Measurements from ENCODE around the gene BRD9.

BRD9 gene

DNA sequence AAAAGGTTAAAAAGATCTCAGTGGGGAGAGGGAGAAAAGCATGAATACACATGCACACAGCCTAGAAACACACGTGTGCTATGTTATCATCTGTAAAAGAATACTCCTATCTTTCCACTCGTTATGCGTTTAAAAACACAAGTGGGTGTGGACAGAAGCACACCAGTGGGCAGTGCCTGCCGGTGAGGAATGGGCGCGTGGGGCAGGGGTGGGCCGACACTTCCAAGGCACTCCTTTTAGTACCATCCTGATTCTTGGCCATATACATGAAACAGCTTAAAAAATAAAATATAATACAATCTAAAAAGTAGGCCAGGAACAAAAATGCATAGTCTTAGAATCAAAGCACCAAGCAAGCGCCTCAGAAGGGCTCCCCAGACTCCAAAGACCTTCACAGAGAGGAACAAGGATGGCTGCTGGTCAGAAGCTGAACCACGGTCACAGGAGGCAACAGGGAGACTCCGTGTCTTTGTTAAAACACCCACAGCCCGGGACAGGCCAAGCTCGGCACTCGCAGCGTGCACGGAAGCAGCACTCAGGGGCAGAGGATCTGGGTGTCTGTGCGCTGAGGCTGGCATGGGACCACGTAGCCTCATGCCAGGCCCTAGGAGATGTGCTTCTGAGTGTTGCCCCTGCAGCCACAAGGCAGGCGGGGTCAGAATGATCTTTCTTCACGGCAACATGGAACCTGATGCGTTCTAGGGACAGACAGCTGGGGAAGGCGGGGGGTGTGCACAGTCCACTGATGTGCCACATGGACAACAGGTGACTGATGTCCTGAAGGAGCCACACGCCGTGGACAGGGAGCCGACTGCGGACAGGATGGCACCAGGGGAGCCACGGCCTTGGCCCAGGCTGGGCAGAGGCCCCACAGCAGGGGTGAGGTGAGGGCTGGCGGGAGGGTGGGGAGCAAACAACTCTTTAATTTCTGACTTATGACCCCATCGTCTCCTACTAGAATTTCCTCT, 15.9 kb downstream of the BRD9 start:
- DNase-seq: no peak

DNA sequence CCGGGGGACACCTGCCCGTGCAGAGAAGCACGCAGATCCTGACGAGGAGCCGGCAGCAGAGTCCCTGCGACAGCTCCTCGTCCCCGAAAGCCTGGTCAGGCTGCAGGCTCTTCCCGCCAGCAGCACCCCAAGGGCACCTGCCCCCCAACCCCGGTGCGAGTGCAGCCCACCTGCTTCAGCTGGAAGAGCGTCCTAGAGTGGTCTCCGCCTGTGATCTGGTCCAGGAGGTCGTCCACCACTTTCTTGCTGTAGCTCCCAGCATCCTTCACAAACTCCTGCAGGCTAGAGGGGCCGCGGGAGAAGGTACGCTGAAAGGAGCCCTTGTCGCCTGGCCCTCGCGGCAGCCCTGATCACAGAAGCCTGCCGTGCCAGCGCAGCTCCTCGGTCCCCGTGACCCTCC, 16.7 kb downstream of the BRD9 start:
- DNase-seq: no peak

DNA sequence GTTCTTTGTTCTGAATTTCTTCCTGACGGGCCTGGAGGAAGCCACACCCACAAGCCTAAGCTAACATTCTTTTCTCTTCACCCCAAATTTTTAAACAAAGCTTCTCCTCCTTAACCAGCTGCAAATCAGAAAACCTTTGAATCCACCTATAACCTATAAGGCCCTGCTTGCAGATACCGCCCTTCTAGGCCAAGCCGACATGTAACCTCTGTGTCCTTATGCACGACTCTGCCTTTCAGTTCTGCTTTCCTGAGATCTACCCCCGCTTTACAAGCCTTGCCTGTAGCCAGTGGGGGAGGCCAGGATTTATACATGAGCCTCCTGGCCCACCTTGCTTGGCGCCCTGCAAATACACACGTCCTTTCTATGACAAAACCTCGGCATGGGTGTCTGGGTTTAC, 19.3 kb downstream of the BRD9 start:
- no peak for DNase-seq

DNA sequence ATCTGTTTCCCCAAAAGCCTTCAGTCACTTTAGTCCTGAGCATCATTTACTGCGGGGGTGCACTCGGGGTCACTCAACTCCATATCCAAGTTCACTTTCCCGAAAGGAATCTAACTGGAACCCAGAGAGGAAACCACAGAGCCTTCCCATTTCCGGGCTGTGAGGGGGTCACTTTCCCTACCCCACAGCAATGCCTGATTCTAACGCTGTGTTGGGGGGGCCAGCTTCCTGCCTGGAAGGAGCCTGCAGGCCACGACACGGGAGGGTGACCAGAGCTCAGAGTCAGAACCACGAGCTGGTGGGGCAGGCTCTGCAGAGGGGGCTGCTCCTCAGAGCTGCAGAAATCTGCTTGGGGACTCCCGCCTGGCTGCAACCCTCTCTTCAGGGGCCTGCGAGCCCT, 20.3 kb downstream of the BRD9 start:
- no peak for DNase-seq

DNA sequence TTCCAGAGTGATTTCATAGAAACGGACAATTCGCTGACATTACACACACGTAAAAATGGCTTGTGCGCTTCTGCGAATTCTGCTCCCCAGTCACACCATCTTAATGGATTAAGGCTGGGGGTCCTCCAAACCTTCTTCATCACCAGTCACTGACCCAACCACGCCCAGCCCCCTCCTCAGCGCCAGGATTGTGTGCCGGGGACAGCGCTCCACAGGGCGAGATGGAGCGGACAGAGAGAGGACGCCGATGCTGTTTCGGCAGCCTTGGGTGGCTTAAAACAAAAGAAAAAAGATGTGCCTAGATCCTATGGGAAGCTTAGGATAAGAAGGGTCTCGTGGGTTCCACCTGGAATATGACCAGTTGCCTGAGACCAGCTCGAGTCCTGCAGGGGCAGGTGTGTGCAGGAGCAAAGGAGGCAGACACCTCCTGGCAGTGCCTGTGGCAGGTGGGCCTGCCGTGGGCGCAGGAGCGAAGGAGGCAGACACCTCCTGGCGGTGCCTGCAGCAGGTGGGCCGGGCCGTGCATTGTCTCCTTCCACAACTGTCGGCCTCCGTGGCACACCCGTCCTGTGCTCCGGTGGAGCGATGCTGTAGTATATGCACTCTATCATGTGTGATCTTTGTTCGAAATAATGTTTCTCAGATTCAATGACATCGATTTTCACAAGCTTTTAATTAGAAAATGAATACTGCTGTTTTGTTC, 20.9 kb downstream of the BRD9 start:
- no peak for DNase-seq

DNA sequence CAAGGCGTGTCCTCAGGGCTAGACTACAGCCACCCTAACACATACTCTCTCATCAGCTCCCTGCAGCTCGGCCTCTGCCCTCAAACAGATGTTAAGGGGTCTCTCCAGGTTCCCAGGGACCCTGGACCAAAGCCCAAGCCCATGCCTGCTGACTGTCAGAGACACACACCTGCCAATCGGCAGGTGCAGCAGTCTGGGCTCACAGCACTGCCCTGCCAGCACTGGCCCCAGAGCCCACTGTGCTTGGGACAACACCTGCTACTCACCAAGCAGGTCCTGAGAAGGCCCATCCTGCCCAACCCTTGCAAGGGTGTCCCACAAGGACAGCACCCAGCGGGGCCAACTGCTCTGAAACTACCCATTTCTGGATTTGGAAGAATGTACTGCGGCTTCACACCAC, 21.6 kb downstream of the BRD9 start:
- no peak for DNase-seq

DNA sequence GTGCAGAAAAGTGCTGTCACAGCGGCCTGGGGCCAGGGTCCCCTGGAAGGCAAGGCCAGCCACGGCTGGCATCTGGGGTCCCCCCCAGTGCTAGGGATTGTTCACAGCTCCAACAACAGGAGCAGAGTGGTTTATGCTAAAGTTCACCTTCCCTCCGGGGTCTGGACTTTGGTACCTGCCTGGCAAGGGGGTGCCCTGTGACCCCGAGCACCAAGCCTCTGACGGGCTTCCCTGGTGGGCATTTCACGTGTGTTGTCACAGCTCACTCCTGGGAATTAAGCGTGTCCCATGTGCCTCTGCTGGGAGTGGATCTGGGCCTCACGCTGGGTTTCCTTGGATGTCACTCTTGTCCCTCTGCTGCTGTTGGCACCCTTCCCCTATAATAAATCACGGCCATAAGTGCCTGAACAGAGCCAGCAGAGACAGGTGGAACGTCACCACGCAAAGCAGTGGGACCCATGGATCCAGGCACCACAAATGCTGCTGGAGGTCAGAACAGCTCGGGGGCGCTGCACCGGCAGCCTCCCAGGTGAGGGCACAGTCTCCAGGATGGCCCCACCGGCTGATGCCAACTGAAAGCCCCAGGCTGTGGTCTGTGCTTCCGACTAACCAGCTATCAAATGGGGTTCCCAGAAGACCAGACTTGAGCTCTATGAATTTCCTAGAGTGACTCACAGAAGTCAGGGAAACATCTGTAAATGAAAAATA, 24.0 kb downstream of the BRD9 start:
- DNase-seq: no peak

DNA sequence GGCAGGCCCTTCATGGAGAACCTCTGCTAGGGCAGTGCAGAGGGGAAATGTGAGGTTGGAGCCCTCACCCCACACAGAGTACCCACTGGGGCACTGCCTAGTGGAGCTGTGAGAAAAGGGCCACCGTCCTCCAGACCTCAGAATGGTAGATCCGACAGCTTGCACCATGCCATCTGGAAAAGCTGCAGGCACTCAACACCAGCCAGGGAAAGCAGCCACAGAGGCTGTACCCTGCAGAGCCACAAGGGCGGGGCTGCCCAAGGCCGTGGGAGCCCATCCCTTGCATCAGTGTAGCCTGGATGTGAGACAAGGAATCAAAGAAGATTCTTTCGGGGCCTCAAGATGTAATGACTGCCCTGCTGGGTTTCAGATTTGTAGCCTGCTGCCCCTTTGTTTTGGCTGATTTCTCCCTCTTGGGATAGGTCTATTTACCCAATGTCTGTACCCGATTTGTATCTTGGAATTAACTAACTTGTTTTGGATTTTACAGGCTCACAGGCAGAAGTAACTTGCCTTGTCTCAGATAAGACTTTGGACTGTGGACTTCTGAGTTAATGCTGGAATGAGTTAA, 25.2 kb downstream of the BRD9 start:
- DNase-seq: no peak

DNA sequence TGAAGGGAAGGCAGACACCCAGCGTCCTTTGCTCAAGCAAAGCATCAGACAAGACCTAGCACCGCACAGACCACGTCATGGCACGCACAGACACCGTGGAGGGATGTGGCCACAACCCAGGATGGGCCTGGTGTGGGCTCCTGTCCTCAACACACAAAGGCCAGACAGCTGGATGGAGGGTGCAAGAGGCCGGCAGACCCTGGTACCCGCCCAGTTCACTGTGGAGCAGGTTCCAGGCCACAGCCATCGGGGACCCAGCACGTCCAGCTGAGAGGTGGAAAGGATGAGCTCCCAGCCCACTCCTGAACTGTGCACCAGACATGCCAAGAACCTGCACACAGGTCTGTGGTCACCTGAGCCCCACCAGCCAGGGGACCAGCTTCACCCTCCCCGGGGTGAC, 26.8 kb downstream of the BRD9 start:
- DNase-seq: no peak

DNA sequence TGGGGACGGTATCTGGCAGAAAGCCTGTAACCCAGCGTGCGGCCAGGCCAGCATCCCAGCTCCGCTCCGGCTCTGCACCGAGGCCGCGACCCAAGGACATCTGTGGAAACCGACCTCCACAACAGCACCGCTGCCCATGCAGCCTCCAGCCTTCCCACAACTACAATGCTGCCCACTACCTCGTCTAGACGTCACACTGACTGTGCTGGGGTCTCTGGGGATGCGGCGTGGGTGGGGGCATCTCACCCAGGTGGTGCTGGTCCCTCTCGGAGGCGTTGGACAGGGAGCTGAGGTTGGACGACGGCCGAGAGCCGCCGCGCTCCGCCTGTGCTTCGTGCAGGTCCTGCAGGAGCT, 27.5 kb downstream of the BRD9 start:
- DNase-seq: no peak

DNA sequence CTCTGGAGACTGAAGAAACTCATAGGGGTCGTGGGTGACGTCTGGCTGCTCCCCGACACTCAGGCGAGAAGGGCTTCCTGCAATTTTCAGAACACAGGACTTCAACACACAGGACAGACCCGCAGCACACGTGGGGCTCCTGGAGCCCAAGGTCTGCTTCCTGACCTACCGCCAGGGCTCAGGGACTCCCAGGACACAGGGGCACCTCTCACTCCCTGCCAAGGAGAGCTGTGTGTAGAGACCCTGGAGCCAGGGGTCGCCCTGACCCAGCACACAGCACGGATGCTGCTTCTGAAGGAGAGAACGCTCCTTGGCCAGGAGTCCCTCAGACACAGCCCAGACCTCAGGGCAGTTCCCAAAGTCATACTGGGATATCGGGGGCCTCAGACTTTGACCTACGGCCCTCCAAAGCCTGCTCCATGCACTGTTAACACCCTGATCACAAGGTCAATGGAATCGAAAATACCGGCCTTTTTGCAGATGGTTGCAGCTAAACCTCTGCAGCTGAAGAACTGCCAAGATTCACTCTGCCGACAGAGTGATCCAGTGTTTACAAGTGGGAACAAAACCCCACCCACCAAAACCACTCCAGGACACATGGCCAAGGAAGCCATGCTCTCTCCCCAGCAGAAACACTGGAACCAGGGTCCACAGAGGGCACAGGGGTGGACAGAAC, 28.0 kb downstream of the BRD9 start:
- no peak for DNase-seq

DNA sequence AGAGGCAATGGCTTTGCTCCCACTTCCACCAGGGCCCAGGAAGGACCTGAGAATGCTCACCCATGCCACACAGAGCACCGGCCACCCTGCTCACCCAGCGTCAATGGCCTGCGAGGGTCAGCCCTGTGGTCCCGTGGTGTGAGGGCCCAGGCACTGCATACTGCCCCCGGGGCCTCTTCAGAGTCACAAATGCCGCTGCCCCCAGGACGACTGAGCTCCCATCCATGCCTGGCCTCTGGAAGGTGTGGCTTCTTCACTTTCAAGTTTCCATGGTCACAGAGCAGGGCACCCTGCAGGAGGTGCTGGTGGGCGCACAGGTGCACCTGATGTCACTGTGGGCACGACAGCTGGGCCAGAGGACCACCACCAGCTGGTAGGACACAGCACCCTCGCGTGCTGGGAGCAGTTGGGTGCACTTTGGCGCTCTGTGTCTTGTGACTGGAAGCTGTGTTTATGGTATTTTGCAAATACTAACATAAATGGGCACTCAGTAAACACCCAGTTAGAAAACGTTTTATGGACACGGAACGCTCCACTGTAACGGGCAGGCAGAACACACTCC, 29.3 kb downstream of the BRD9 start:
- DNase-seq: no peak

DNA sequence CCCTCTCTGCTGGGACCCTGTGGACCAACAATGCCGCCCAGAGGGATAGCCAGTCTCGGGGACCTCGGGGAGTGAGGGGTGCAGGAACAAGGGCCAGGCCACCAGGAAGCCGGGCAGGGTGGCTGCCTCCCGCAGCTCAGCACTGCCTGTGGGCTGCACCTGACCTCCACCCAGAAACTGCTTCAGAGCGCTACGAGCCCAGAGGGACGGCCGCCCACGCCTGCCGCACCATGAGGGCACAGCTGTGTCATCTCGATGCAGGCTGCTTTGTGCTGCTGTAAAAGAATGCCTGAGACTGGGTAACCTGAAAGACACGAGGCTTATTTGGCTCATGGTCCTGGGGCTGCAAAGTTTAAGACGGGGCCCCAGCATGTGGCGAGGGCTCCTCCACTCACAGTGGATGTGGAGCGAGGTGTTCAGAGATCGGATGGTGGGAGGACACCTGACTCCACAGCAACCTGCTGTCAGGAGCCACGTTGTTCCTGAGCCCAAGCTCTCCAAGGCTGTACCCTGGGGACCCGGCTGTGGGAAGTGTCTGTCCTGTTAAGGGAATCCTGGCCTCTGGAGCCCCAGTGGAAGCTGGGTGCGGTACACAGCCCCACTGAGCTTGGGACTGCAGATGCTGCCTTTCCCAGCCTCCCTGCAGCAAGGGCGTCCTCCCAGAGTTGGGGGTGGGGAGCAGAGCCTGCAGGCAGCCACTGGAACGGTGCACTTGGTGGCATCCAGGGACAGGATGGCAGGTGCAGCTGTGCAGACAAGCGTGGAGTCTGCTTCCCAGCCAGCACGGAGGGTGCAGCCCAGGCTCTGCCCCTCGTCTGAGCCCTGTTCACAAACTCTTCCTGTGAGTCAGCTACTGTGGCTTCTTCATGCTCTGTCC, 30.0 kb downstream of the BRD9 start:
- no peak for DNase-seq

DNA sequence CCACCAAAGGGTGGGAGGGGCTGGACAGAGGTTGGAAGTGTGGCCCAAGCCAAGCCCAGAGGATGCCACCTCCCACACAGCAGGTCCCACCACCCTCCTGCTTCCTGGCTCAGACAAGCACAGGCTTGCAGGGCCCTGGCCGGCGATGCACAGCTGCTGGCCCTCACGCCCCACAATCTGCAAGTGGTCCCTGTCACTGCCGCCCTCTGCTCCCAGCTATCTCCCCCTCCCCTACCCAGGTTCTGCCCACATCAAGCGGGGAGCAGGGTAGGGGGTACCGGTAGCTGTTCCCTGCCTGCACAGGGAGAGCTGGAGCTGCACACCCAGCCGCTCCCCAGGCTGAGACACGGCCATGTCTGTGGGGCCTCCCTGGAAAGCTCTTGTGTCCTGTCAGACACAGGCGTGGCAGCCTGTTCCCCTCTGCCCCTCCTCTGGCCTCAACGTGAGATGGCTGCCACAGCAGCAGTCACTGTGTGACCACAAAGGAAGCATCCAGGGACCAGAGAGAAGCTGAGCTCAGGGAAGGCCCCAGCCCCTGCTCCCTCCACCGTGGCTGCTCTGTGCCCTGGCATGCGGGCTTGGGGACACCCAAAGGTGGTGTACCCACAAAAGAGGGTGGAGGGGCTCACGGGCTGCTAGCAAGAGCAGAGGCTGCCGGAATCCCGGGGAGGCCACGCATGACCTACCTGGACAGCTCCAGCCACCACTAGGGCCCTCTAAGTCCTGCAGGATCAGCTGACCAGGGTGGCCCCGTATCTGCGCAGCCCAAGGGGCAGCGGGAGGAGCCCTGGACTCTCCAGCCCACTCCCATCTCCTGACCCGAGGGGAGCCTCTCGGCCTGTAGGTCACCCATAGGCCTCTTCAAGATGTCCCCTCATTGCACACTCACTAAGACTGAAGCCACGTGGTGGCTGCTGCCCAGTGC, 30.9 kb downstream of the BRD9 start:
- no peak for DNase-seq

DNA sequence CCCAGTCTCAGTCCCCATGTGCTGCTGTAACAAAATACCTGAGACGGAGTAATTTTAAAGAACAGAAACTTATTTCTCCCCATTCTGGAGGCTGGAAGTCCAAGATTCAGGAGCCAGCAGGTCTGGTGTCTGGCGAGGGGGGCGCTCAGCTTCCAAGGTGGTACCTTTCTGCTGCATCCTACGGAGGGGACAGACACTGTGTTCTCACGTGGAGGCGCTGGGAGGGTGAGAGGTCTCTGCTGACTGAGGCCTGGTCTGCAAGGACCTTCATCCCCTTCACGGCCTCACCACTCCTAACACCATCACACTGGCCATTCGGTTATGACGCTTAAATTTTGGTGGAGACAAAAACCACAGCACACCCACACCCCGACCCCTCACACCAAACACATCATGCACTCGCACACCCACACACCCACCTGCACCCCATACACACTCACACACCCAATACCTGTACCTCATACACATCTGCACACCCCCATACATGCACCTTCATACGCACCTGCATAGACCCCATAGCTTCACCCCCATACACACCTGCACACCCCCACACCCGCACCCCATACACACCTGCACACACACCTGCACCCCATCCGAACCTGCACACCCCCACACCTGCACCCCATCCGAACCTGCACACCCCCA, 32.0 kb downstream of the BRD9 start:
- DNase-seq: no peak

DNA sequence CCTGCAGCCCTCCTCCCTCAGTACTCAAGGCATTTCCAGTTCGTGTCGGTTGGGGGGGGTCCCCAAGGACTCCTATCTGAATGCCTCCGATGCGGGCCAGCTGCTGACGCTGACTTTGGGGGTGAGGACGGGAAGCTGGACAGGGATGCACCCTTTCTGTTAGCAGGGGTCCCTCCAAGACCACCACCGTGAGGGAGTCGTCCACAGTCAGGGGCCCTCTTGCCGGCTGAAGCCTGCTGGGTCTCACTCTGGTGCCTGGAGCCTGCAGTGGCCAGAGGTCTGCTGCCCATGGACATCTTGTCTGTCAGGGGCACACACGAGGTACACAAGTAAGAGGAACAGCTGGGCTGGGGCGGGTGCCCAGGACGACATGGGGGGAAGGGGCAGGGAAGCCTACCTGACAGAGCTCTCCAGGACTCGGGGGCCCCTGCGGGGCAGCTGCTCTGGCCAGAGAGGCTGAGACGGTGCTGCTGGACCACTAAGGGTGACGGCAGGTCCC, 32.8 kb downstream of the BRD9 start:
- no peak for DNase-seq

DNA sequence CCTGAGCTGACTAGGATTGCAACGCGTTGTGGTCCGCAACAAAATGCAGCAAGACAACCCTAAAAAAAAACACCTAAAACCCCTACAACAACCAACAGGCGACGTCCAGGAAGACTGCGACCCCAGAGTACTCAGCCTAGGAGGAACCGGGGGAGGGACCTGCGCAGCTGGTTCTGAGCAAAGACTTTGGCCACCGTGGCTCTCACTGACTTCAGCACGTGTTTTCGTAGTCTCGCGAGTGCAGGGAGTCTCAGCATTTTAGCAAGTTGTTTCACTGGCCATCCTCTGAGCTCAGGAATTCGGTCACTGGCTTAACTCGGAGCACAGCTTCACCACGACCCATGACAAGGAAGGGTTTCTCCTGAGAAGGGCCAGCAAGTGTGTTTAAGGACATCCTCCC, 33.2 kb downstream of the BRD9 start:
- no peak for DNase-seq

DNA sequence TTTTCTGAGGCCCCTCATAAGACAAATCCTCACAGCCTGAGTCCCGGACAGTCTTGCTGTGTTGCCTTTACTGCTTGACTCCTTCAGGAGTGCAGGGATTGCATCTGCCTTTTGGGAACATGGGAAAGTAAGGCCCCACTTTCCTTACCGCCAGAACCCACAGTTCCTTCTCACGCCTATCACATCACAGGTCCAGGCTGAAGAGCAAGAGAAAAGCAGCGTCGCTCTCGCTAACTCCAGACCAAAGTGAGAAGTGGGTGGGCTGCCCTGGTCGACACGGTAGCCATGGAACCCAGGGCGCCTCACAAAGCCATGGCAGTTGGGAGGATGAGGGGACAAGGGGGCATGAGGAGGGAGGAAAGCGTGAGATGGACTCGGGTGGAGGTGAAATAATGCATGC, 33.9 kb downstream of the BRD9 start:
- DNase-seq: no peak
